Fibroblast of villous mesenchyme (primary cell): ENCODE measurements around the gene PTPRJ. TPM values are rescaled to one million over a fixed set of nuclear protein-coding genes. Genes with fewer than 3 reads are reported as not detected.
"Not testable (repeated sequence)": the region's sequence is repeated elsewhere in the genome, so short reads cannot be mapped to it uniquely, and the experiment has no call there.

Source experiments
- DNase-seq: peaks from one replicate; pipeline ENCODE4 v3.0.0-alpha.2; 2010; ENCODE audit warnings: low read depth
- H3K4me3 ChIP-seq: 2 replicates; pipeline ENCODE4 v1.5.1; 2011; ENCODE audit warnings: low read depth, mild to moderate bottlenecking, low read length
- CTCF ChIP-seq: IDR thresholded peaks from 2 replicates; pipeline ENCODE4 v1.5.1; 2012; ENCODE audit warnings: low read depth, mild to moderate bottlenecking, low read length; ENCODE audit not compliant: insufficient read depth
- total RNA-seq: library from RNA; depleted of rRNA; stranded (reverse); fragments of >200 nt; gene quantifications from 2 replicates; pipeline ENCODE4 v1.2.3, GENCODE V29; 2012

The PTPRJ gene
- total RNA-seq, 1 donor, result 29.8 TPM

- no peak overlapping the region for H3K4me3 ChIP-seq
- no peak for DNase-seq
- no peak for TF ChIP-seq CTCF
Observed at GRCh38 chr11:48017831-48018527, 37.6 kb downstream of the PTPRJ start.

- H3K4me3 ChIP-seq, result no peak overlapping the region
- no peak for TF ChIP-seq CTCF
- no peak for DNase-seq
Observed at GRCh38 chr11:48018528-48019216, 38.3 kb downstream of the PTPRJ start.

- DNase-seq, result no peak
- no peak overlapping the region for H3K4me3 ChIP-seq
- no peak for TF ChIP-seq CTCF
Observed at GRCh38 chr11:48019217-48019584, 38.8 kb downstream of the PTPRJ start.

GRCh38 chr11:48019595-48019994, 39.2 kb downstream of the PTPRJ start:
- no peak for DNase-seq
- TF ChIP-seq CTCF, result no peak
- H3K4me3 ChIP-seq, result no peak overlapping the region

GRCh38 chr11:48020092-48020755, 39.9 kb downstream of the PTPRJ start:
- DNase-seq, result no peak
- no peak for TF ChIP-seq CTCF
- H3K4me3 ChIP-seq, result no peak overlapping the region

GRCh38 chr11:48021201-48021820, 41.0 kb downstream of the PTPRJ start:
- not testable (repeated sequence) for H3K4me3 ChIP-seq, DNase-seq

- no peak for DNase-seq
- H3K4me3 ChIP-seq, result no peak overlapping the region
- no peak for TF ChIP-seq CTCF
Observed at GRCh38 chr11:48022445-48022844, 42.1 kb downstream of the PTPRJ start.

GRCh38 chr11:48023608-48024007, 43.2 kb downstream of the PTPRJ start:
- H3K4me3 ChIP-seq, DNase-seq: not testable (repeated sequence)
